ENCODE results near the gene DGKG.

Gene DGKG

GRCh38 chr3:186281176-186281575 is 80.9 kb downstream of the DGKG start:
- no peak for DNase-seq
- H3K9me3 Mint-ChIP-seq = no peaks in the 10 kb centered on the region
- H3K27ac Mint-ChIP-seq = no peak overlapping the region
- no peak overlapping the region for H3K4me3 Mint-ChIP-seq
- H3K27me3 Mint-ChIP-seq = peaks cover 21% of the 10 kb centered on the region
- no peaks in the 10 kb centered on the region for H3K4me1 Mint-ChIP-seq
- no peak for ATAC-seq

- no peak for DNase-seq
- no peak overlapping the region for H3K4me3 Mint-ChIP-seq
- H3K9me3 Mint-ChIP-seq = no peaks in the 10 kb centered on the region
- no peak for ATAC-seq
- H3K27me3 Mint-ChIP-seq = peaks cover 21% of the 10 kb centered on the region
- no peak overlapping the region for H3K27ac Mint-ChIP-seq
- no peaks in the 10 kb centered on the region for H3K4me1 Mint-ChIP-seq
Measured at GRCh38 chr3:186280737-186281136, 81.3 kb downstream of the DGKG start.

- DNase-seq (no peak), ATAC-seq (no peak)
- Mint-ChIP-seq H3K4me3 (no peak overlapping the region), H3K9me3 (no peaks in the 10 kb centered on the region), H3K27me3 (peaks cover 21% of the 10 kb centered on the region), H3K27ac (no peak overlapping the region), H3K4me1 (no peaks in the 10 kb centered on the region)
Measured at GRCh38 chr3:186277268-186277909, 84.6 kb downstream of the DGKG start.

GRCh38 chr3:186275436-186275835 is 86.6 kb downstream of the DGKG start:
- H3K27ac Mint-ChIP-seq = no peak overlapping the region
- no peak overlapping the region for H3K4me3 Mint-ChIP-seq
- no peaks in the 10 kb centered on the region for H3K4me1 Mint-ChIP-seq
- no peaks in the 10 kb centered on the region for H3K9me3 Mint-ChIP-seq
- peaks cover 8% of the 10 kb centered on the region for H3K27me3 Mint-ChIP-seq
- DNase-seq (no peak), ATAC-seq (no peak)

DNA sequence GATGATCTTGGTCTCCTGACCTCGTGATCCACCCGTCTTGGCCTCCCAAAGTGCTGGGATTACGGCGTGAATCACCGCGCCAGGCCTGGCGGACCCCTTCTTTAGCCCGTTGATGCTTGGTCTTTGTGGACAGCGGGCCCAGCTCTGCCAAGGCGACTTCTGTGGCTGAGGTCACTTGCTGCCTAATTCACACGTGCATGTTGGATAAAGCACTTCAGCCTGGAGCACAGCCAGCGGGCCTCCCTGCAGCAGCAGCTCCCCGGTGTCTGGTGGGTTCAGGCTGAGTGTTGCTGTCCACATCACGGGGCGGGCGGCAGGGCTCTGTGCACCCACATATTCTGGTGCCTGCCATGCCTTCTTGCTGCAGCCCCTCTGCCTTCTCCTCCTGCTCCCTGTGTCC is 88.4 kb downstream of the DGKG start:
- H3K4me3 Mint-ChIP-seq = no peak overlapping the region
- no peak for ATAC-seq
- no peak for DNase-seq
- no peak overlapping the region for H3K27ac Mint-ChIP-seq
- H3K4me1 Mint-ChIP-seq = no peaks in the 10 kb centered on the region
- no peaks in the 10 kb centered on the region for H3K9me3 Mint-ChIP-seq
- H3K27me3 Mint-ChIP-seq = peaks cover 8% of the 10 kb centered on the region

- ATAC-seq (no peak), DNase-seq (no peak)
- no peak overlapping the region for H3K4me3 Mint-ChIP-seq
- no peak overlapping the region for H3K27ac Mint-ChIP-seq
- peaks cover 12% of the 10 kb centered on the region for H3K27me3 Mint-ChIP-seq
- H3K9me3 Mint-ChIP-seq = no peaks in the 10 kb centered on the region
- H3K4me1 Mint-ChIP-seq = no peaks in the 10 kb centered on the region
Measured at GRCh38 chr3:186270701-186271100, 91.3 kb downstream of the DGKG start.

- DNase-seq (no peak), ATAC-seq (peak; percentile 33)
- H3K27me3 Mint-ChIP-seq = peaks cover 12% of the 10 kb centered on the region
Measured at GRCh38 chr3:186268616-186269448, 93.2 kb downstream of the DGKG start.

GRCh38 chr3:186267758-186268157 is 94.3 kb downstream of the DGKG start:
- Mint-ChIP-seq H3K4me1 (no peaks in the 10 kb centered on the region), H3K27me3 (peaks cover 12% of the 10 kb centered on the region), H3K27ac (peak overlapping the region in 1 of 2 donors; percentile 29), H3K9me3 (no peaks in the 10 kb centered on the region), H3K4me3 (no peak overlapping the region)
- ATAC-seq = no peak
- no peak for DNase-seq

More at GRCh38 chr3:186268616-186269448, 93.2 kb downstream of the DGKG start:
- H3K4me1 Mint-ChIP-seq = no peaks in the 10 kb centered on the region
- no peak overlapping the region for H3K27ac Mint-ChIP-seq
- H3K4me3 Mint-ChIP-seq = no peak overlapping the region
- no peaks in the 10 kb centered on the region for H3K9me3 Mint-ChIP-seq

GRCh38 chr3:186264608-186265400 is 97.2 kb downstream of the DGKG start:
- H3K27me3 Mint-ChIP-seq = peaks cover 12% of the 10 kb centered on the region
- ATAC-seq (no peak), DNase-seq (no peak)
- H3K4me3 Mint-ChIP-seq = no peak overlapping the region
- no peak overlapping the region for H3K27ac Mint-ChIP-seq
- peaks cover 7% of the 10 kb centered on the region for H3K4me1 Mint-ChIP-seq
- H3K9me3 Mint-ChIP-seq = no peaks in the 10 kb centered on the region

- DNase-seq (no peak), ATAC-seq (no peak)
- H3K4me1 Mint-ChIP-seq = peaks cover 12% of the 10 kb centered on the region
- H3K4me3 Mint-ChIP-seq = no peak overlapping the region
- no peaks in the 10 kb centered on the region for H3K9me3 Mint-ChIP-seq
- no peak overlapping the region for H3K27ac Mint-ChIP-seq
- H3K27me3 Mint-ChIP-seq = peaks cover 2% of the 10 kb centered on the region
Measured at GRCh38 chr3:186261638-186262037, 100.4 kb downstream of the DGKG start.

GRCh38 chr3:186260726-186261125 is 101.3 kb downstream of the DGKG start:
- Mint-ChIP-seq H3K27me3 (no peaks in the 10 kb centered on the region), H3K4me1 (peaks cover 13% of the 10 kb centered on the region), H3K9me3 (no peaks in the 10 kb centered on the region), H3K27ac (no peak overlapping the region), H3K4me3 (no peak overlapping the region)
- ATAC-seq (no peak), DNase-seq (no peak)

GRCh38 chr3:186259612-186260383 is 102.2 kb downstream of the DGKG start:
- no peaks in the 10 kb centered on the region for H3K9me3 Mint-ChIP-seq
- H3K4me1 Mint-ChIP-seq = peaks cover 23% of the 10 kb centered on the region
- ATAC-seq (peak; percentile 92), DNase-seq (peak; percentile 66 to 79)
- peak overlapping the region in 1 of 2 donors; percentile 67 for H3K27ac Mint-ChIP-seq
- H3K27me3 Mint-ChIP-seq = no peaks in the 10 kb centered on the region
- H3K4me3 Mint-ChIP-seq = peak overlapping the region; percentile 61 to 68

GRCh38 chr3:186258968-186259367 is 103.1 kb downstream of the DGKG start:
- Mint-ChIP-seq H3K4me3 (no peak overlapping the region), H3K27me3 (no peaks in the 10 kb centered on the region), H3K27ac (no peak overlapping the region), H3K4me1 (peaks cover 31% of the 10 kb centered on the region), H3K9me3 (no peaks in the 10 kb centered on the region)
- DNase-seq = no peak
- no peak for ATAC-seq

GRCh38 chr3:186257866-186258265 is 104.2 kb downstream of the DGKG start:
- ATAC-seq (no peak), DNase-seq (no peak)
- peaks cover 34% of the 10 kb centered on the region for H3K4me1 Mint-ChIP-seq

GRCh38 chr3:186255703-186256331 is 106.2 kb downstream of the DGKG start:
- peaks cover 34% of the 10 kb centered on the region for H3K4me1 Mint-ChIP-seq
- H3K4me3 Mint-ChIP-seq = no peak overlapping the region
- H3K27me3 Mint-ChIP-seq = peaks cover 6% of the 10 kb centered on the region
- DNase-seq (no peak), ATAC-seq (no peak)
- H3K27ac Mint-ChIP-seq = no peak overlapping the region
- H3K9me3 Mint-ChIP-seq = no peaks in the 10 kb centered on the region

More at GRCh38 chr3:186257866-186258265, 104.2 kb downstream of the DGKG start:
- Mint-ChIP-seq H3K4me3 (no peak overlapping the region), H3K9me3 (no peaks in the 10 kb centered on the region), H3K27me3 (no peaks in the 10 kb centered on the region), H3K27ac (no peak overlapping the region)

Measured in stimulated activated naive CD8-positive, alpha-beta T cell treated with anti-CD3 and anti-CD28 coated beads, Interleukin-15, amount 100 ng/mL, for 72 hours (primary cell).